Stimulated activated naive CD8-positive, alpha-beta T cell treated with anti-CD3 and anti-CD28 coated beads, Interleukin-15, Interleukin-2, amounts not matched to agents 100 ng/mL and 50 ng/mL, for 24 hours (primary cell): ENCODE data around the gene MEGF8.

ENCODE experiments used
- H3K27ac Mint-ChIP-seq: one replicate; pipeline ENCODE4 v1.8.0; 2021; ENCODE audit warnings: mild to moderate bottlenecking, mixed read lengths
- H3K27me3 Mint-ChIP-seq: one replicate; pipeline ENCODE4 v1.8.0; 2021; ENCODE audit warnings: mixed read lengths
- H3K36me3 Mint-ChIP-seq: one replicate; pipeline ENCODE4 v1.8.0; 2021; ENCODE audit warnings: low read depth, mixed read lengths
- H3K4me1 Mint-ChIP-seq: one replicate; pipeline ENCODE4 v1.8.0; 2021; ENCODE audit warnings: low read depth, mixed read lengths
- H3K4me3 Mint-ChIP-seq: one replicate; pipeline ENCODE4 v1.8.0; 2021; ENCODE audit warnings: mild to moderate bottlenecking, mixed read lengths
- H3K9me3 Mint-ChIP-seq: one replicate; pipeline ENCODE4 v1.8.0; 2021; ENCODE audit warnings: mixed read lengths

Gene MEGF8

GRCh38 chr19:42363614-42364346, 38.3 kb downstream of the MEGF8 start:
- H3K4me3 Mint-ChIP-seq: no peak overlapping the region
- H3K36me3 Mint-ChIP-seq: peaks cover 17% of the 10 kb centered on the region
- H3K27me3 Mint-ChIP-seq: no peaks in the 10 kb centered on the region
- no peak overlapping the region for H3K27ac Mint-ChIP-seq
- peaks cover 8% of the 10 kb centered on the region for H3K4me1 Mint-ChIP-seq
- H3K9me3 Mint-ChIP-seq: no peaks in the 10 kb centered on the region

- H3K4me1 Mint-ChIP-seq: peaks cover 8% of the 10 kb centered on the region
- H3K27ac Mint-ChIP-seq: no peak overlapping the region
- no peak overlapping the region for H3K4me3 Mint-ChIP-seq
- no peaks in the 10 kb centered on the region for H3K27me3 Mint-ChIP-seq
- peaks cover 13% of the 10 kb centered on the region for H3K36me3 Mint-ChIP-seq
- H3K9me3 Mint-ChIP-seq: no peaks in the 10 kb centered on the region
These were observed 41.2 kb downstream of the MEGF8 start for GRCh38 chr19:42366673-42367072.

- Mint-ChIP-seq H3K4me3 (no peak overlapping the region), H3K36me3 (peaks cover 13% of the 10 kb centered on the region), H3K9me3 (no peaks in the 10 kb centered on the region), H3K27ac (no peak overlapping the region), H3K4me1 (peaks cover 8% of the 10 kb centered on the region), H3K27me3 (no peaks in the 10 kb centered on the region)
These were observed 42.5 kb downstream of the MEGF8 start for GRCh38 chr19:42367929-42368328.

- no peaks in the 10 kb centered on the region for H3K27me3 Mint-ChIP-seq
- no peaks in the 10 kb centered on the region for H3K9me3 Mint-ChIP-seq
- no peak overlapping the region for H3K4me3 Mint-ChIP-seq
- peaks cover 10% of the 10 kb centered on the region for H3K36me3 Mint-ChIP-seq
- peaks cover 5% of the 10 kb centered on the region for H3K4me1 Mint-ChIP-seq
- no peak overlapping the region for H3K27ac Mint-ChIP-seq
These were observed 42.9 kb downstream of the MEGF8 start for GRCh38 chr19:42368360-42368759.

- peaks cover 6% of the 10 kb centered on the region for H3K36me3 Mint-ChIP-seq
- no peak overlapping the region for H3K4me3 Mint-ChIP-seq
- no peaks in the 10 kb centered on the region for H3K27me3 Mint-ChIP-seq
- no peaks in the 10 kb centered on the region for H3K9me3 Mint-ChIP-seq
- no peak overlapping the region for H3K27ac Mint-ChIP-seq
- H3K4me1 Mint-ChIP-seq: peaks cover 1% of the 10 kb centered on the region
These were observed 43.3 kb downstream of the MEGF8 start for GRCh38 chr19:42368765-42369164.

GRCh38 chr19:42369433-42370067, 44.1 kb downstream of the MEGF8 start:
- H3K4me1 Mint-ChIP-seq: no peaks in the 10 kb centered on the region
- H3K27ac Mint-ChIP-seq: no peak overlapping the region
- H3K27me3 Mint-ChIP-seq: no peaks in the 10 kb centered on the region
- no peak overlapping the region for H3K4me3 Mint-ChIP-seq
- no peaks in the 10 kb centered on the region for H3K9me3 Mint-ChIP-seq
- no peaks in the 10 kb centered on the region for H3K36me3 Mint-ChIP-seq

- Mint-ChIP-seq H3K36me3 (no peaks in the 10 kb centered on the region), H3K4me1 (no peaks in the 10 kb centered on the region), H3K9me3 (no peaks in the 10 kb centered on the region), H3K27ac (no peak overlapping the region), H3K4me3 (no peak overlapping the region), H3K27me3 (no peaks in the 10 kb centered on the region)
These were observed 44.7 kb downstream of the MEGF8 start for GRCh38 chr19:42370068-42370520.

GRCh38 chr19:42370626-42371175, 45.3 kb downstream of the MEGF8 start:
- Mint-ChIP-seq H3K27ac (no peak overlapping the region), H3K4me3 (no peak overlapping the region)

GRCh38 chr19:42374826-42375376, 49.5 kb downstream of the MEGF8 start:
- H3K27me3 Mint-ChIP-seq: no peaks in the 10 kb centered on the region
- H3K9me3 Mint-ChIP-seq: no peaks in the 10 kb centered on the region
- peaks cover 11% of the 10 kb centered on the region for H3K4me1 Mint-ChIP-seq
- no peaks in the 10 kb centered on the region for H3K36me3 Mint-ChIP-seq
- no peak overlapping the region for H3K27ac Mint-ChIP-seq
- no peak overlapping the region for H3K4me3 Mint-ChIP-seq

More at GRCh38 chr19:42370626-42371175, 45.3 kb downstream of the MEGF8 start:
- Mint-ChIP-seq H3K4me1 (no peaks in the 10 kb centered on the region), H3K9me3 (no peaks in the 10 kb centered on the region), H3K27me3 (no peaks in the 10 kb centered on the region), H3K36me3 (no peaks in the 10 kb centered on the region)

- H3K36me3 Mint-ChIP-seq: no peaks in the 10 kb centered on the region
- no peak overlapping the region for H3K4me3 Mint-ChIP-seq
- no peak overlapping the region for H3K27ac Mint-ChIP-seq
- H3K9me3 Mint-ChIP-seq: no peaks in the 10 kb centered on the region
- peaks cover 2% of the 10 kb centered on the region for H3K27me3 Mint-ChIP-seq
- H3K4me1 Mint-ChIP-seq: peaks cover 11% of the 10 kb centered on the region
These were observed 50.2 kb downstream of the MEGF8 start for GRCh38 chr19:42375415-42376176.

GRCh38 chr19:42376177-42376555, 50.7 kb downstream of the MEGF8 start:
- Mint-ChIP-seq H3K4me1 (peaks cover 11% of the 10 kb centered on the region), H3K9me3 (no peaks in the 10 kb centered on the region), H3K27ac (no peak overlapping the region), H3K27me3 (peaks cover 6% of the 10 kb centered on the region), H3K4me3 (no peak overlapping the region), H3K36me3 (no peaks in the 10 kb centered on the region)

GRCh38 chr19:42378225-42379215, 53.1 kb downstream of the MEGF8 start:
- no peak overlapping the region for H3K27ac Mint-ChIP-seq
- no peak overlapping the region for H3K4me3 Mint-ChIP-seq

GRCh38 chr19:42380155-42380554, 54.7 kb downstream of the MEGF8 start:
- Mint-ChIP-seq H3K36me3 (no peaks in the 10 kb centered on the region), H3K9me3 (no peaks in the 10 kb centered on the region), H3K27me3 (peaks cover 23% of the 10 kb centered on the region), H3K4me3 (no peak overlapping the region), H3K27ac (no peak overlapping the region), H3K4me1 (peaks cover 11% of the 10 kb centered on the region)

More at GRCh38 chr19:42378225-42379215, 53.1 kb downstream of the MEGF8 start:
- Mint-ChIP-seq H3K9me3 (no peaks in the 10 kb centered on the region), H3K36me3 (no peaks in the 10 kb centered on the region), H3K4me1 (peaks cover 11% of the 10 kb centered on the region), H3K27me3 (peaks cover 23% of the 10 kb centered on the region)
